IPS-18a (cell line): ENCODE results near the gene SLC22A2.
"Not testable (repeated sequence)": the region's sequence is repeated elsewhere in the genome, so short reads cannot be mapped to it uniquely, and the experiment has no call there.

ENCODE experiments used
- H3K27ac ChIP-seq: one replicate; pipeline ENCODE4 v1.5.1; 2013; ENCODE audit warnings: low read length
- H3K27me3 ChIP-seq: one replicate; pipeline ENCODE4 v1.6.1; 2013; ENCODE audit warnings: mild to moderate bottlenecking, low read length; ENCODE audit not compliant: control insufficient read depth, insufficient read depth
- H3K36me3 ChIP-seq: one replicate; pipeline ENCODE4 v1.6.1; 2013; ENCODE audit warnings: low read depth, low read length; ENCODE audit not compliant: control insufficient read depth
- H3K4me1 ChIP-seq: one replicate; pipeline ENCODE4 v1.6.1; 2013; ENCODE audit warnings: low read depth, low read length; ENCODE audit not compliant: control insufficient read depth
- H3K4me3 ChIP-seq: one replicate; pipeline ENCODE4 v1.5.1; 2013; ENCODE audit warnings: low read length
- H3K9ac ChIP-seq: one replicate; pipeline ENCODE4 v1.6.1; 2013; ENCODE audit warnings: mild to moderate bottlenecking, low read length, moderate library complexity
- H3K9me3 ChIP-seq: one replicate; pipeline ENCODE4 v1.6.1; 2013; ENCODE audit warnings: low read depth, low read length; ENCODE audit not compliant: control insufficient read depth

Gene SLC22A2

GRCh38 chr6:160239929-160240690 is 18.5 kb downstream of the SLC22A2 start:
- Histone ChIP-seq H3K27me3 (no peaks in the 10 kb centered on the region), H3K36me3 (no peaks in the 10 kb centered on the region), H3K4me1 (peaks cover 26% of the 10 kb centered on the region), H3K9ac (no peak overlapping the region), H3K4me3 (no peak overlapping the region), H3K27ac (no peak overlapping the region), H3K9me3 (peaks cover 20% of the 10 kb centered on the region)

GRCh38 chr6:160238761-160239751 is 19.6 kb downstream of the SLC22A2 start:
- H3K9me3 ChIP-seq: peaks cover 23% of the 10 kb centered on the region
- H3K4me1 ChIP-seq: peaks cover 27% of the 10 kb centered on the region
- H3K36me3 ChIP-seq: no peaks in the 10 kb centered on the region
- H3K9ac ChIP-seq: no peak overlapping the region
- H3K4me3 ChIP-seq: no peak overlapping the region
- H3K27me3 ChIP-seq: no peaks in the 10 kb centered on the region
- no peak overlapping the region for H3K27ac ChIP-seq

GRCh38 chr6:160238278-160238711 is 20.3 kb downstream of the SLC22A2 start:
- Histone ChIP-seq H3K4me1 (peaks cover 30% of the 10 kb centered on the region), H3K27ac (no peak overlapping the region), H3K9me3 (peaks cover 23% of the 10 kb centered on the region), H3K9ac (no peak overlapping the region), H3K4me3 (no peak overlapping the region), H3K36me3 (no peaks in the 10 kb centered on the region), H3K27me3 (no peaks in the 10 kb centered on the region)

GRCh38 chr6:160237597-160238275 is 20.9 kb downstream of the SLC22A2 start:
- H3K27ac ChIP-seq: not testable (repeated sequence)

GRCh38 chr6:160236235-160236872 is 22.3 kb downstream of the SLC22A2 start:
- not testable (repeated sequence) for H3K27me3 ChIP-seq, H3K36me3 ChIP-seq, H3K27ac ChIP-seq, H3K4me3 ChIP-seq, H3K9ac ChIP-seq
- Histone ChIP-seq H3K4me1 (peaks cover 25% of the 10 kb centered on the region), H3K9me3 (peaks cover 23% of the 10 kb centered on the region)

More at GRCh38 chr6:160237597-160238275, 20.9 kb downstream of the SLC22A2 start:
- H3K4me3 ChIP-seq, H3K9ac ChIP-seq, H3K36me3 ChIP-seq, H3K27me3 ChIP-seq: not testable (repeated sequence)
- peaks cover 30% of the 10 kb centered on the region for H3K4me1 ChIP-seq
- H3K9me3 ChIP-seq: peaks cover 23% of the 10 kb centered on the region

GRCh38 chr6:160233950-160234640 is 24.5 kb downstream of the SLC22A2 start:
- peaks cover 23% of the 10 kb centered on the region for H3K9me3 ChIP-seq
- H3K4me1 ChIP-seq, H3K9ac ChIP-seq, H3K36me3 ChIP-seq, H3K27me3 ChIP-seq, H3K27ac ChIP-seq, H3K4me3 ChIP-seq: not testable (repeated sequence)

- no peak overlapping the region for H3K27ac ChIP-seq
- H3K9me3 ChIP-seq: no peaks in the 10 kb centered on the region
- H3K36me3 ChIP-seq: no peaks in the 10 kb centered on the region
- H3K9ac ChIP-seq: no peak overlapping the region
- H3K4me3 ChIP-seq: no peak overlapping the region
- no peaks in the 10 kb centered on the region for H3K27me3 ChIP-seq
- H3K4me1 ChIP-seq: peaks cover 27% of the 10 kb centered on the region
Measured at GRCh38 chr6:160227769-160228161, 30.9 kb downstream of the SLC22A2 start.

GRCh38 chr6:160227038-160227768 is 31.4 kb downstream of the SLC22A2 start:
- no peak overlapping the region for H3K4me3 ChIP-seq
- H3K36me3 ChIP-seq: no peaks in the 10 kb centered on the region
- H3K4me1 ChIP-seq: peaks cover 33% of the 10 kb centered on the region
- H3K27me3 ChIP-seq: no peaks in the 10 kb centered on the region
- no peaks in the 10 kb centered on the region for H3K9me3 ChIP-seq
- H3K27ac ChIP-seq: no peak overlapping the region
- H3K9ac ChIP-seq: no peak overlapping the region

GRCh38 chr6:160226118-160226591 is 32.5 kb downstream of the SLC22A2 start:
- Histone ChIP-seq H3K27ac (peak overlapping the region; percentile 60), H3K36me3 (no peaks in the 10 kb centered on the region), H3K9me3 (no peaks in the 10 kb centered on the region), H3K4me1 (peaks cover 43% of the 10 kb centered on the region), H3K9ac (peak overlapping the region; percentile 13), H3K4me3 (no peak overlapping the region), H3K27me3 (no peaks in the 10 kb centered on the region)

- H3K9me3 ChIP-seq: no peaks in the 10 kb centered on the region
- no peak overlapping the region for H3K9ac ChIP-seq
- H3K4me1 ChIP-seq: peaks cover 44% of the 10 kb centered on the region
- H3K27me3 ChIP-seq: no peaks in the 10 kb centered on the region
- H3K36me3 ChIP-seq: no peaks in the 10 kb centered on the region
- no peak overlapping the region for H3K4me3 ChIP-seq
- H3K27ac ChIP-seq: no peak overlapping the region
Measured at GRCh38 chr6:160224639-160225237, 33.9 kb downstream of the SLC22A2 start.
